ENCODE data around the gene GCGR.

The GCGR gene

GRCh38 chr17:81840826-81841778, 37.2 kb downstream of the GCGR start:
- DNase-seq (ENCODE audit: low read depth): peak; percentile 95
- peak overlapping the region; percentile 24 for H3K4me3 ChIP-seq (ENCODE audit: low read length)
- no peak for TF ChIP-seq CTCF (IDR thresholded peaks at IDR 0.05; ENCODE audit: insufficient read depth, low read depth, low read length, missing control alignments)

DNA sequence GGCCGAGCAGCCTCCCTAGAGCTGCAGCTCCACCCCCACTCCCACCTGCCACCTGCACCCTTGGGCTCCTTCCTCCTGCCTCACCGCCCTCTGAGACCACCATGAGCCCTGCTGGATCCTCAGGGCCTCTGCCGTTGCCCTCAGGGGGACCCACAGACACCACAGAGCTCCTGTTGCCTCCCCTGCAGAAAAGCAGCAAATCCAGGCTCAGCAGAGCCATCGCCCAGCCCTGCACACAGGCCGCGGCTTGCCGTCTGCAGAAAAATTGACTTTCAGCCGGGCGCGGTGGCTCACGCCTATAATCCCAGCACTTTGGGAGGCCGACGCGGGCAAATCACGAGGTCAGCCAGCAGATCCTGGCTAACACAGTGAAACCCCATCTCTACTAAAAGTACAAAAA, 37.9 kb downstream of the GCGR start:
- H3K4me3 ChIP-seq (ENCODE audit: low read length): peak overlapping the region; percentile 21
- peak; percentile 48 for DNase-seq (ENCODE audit: low read depth)
- no peak for TF ChIP-seq CTCF (IDR thresholded peaks at IDR 0.05; ENCODE audit: insufficient read depth, low read depth, low read length, missing control alignments)

DNA sequence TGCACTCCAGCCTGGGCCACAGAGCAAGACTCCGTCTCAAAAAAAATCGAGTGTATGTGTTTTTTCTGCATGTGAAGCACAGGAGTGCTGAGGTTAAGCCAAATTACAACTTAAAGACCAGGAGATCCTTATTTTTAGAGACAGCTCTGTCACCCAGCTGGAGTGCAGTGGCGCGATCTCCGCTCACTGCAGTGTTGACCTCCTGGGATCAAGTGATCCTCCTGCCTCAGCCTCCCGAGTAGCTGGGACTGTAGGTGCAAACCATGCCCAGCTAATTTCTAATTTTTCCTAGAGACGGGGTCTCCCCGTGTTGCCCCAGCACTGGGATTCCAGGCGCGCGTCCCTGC, 38.4 kb downstream of the GCGR start:
- no peak for DNase-seq (ENCODE audit: low read depth)
- H3K4me3 ChIP-seq (ENCODE audit: low read length): no peak overlapping the region
- TF ChIP-seq CTCF (IDR thresholded peaks at IDR 0.05; ENCODE audit: insufficient read depth, low read depth, low read length, missing control alignments): no peak

DNA sequence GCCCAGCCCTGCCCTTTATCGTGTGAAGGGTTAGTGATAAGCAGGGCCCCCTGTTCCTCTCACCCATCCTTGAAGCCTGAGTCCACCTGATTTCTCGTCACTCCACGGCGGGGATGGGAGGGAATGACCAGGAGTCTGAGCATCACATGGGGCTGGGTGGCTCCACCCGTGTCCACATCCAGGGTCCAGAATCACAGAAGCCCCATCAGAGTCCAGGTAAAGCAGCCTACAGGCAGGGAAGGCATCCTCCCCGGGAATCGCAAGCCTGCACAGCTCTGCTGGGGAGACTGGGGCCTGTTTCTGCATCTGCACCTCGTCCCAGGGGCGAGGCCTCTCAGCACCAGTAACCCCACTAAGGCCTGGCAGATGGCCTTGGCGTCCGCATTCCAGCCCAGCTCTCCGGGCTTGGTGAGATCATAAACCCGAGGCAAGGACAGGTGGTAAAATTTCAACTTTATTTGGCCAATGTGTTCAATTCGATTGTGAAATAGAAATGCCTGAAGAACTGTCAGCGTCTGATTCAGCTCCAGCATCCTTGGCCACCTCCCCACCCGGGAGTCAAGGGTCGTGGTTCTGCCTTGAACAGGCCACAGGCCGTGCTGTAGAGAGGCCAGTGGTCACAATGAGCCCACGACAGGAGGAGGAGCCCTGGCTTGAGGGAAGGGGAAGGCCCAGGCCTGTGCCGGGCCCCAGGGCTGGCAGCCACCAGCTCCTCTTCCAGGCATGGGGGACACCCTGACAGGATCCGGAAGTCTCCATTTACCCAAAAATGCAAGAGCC, 39.0 kb downstream of the GCGR start:
- DNase-seq (ENCODE audit: low read depth): peak; percentile 48
- no peak for TF ChIP-seq CTCF (IDR thresholded peaks at IDR 0.05; ENCODE audit: insufficient read depth, low read depth, low read length, missing control alignments)
- H3K4me3 ChIP-seq (ENCODE audit: low read length): no peak overlapping the region

DNA sequence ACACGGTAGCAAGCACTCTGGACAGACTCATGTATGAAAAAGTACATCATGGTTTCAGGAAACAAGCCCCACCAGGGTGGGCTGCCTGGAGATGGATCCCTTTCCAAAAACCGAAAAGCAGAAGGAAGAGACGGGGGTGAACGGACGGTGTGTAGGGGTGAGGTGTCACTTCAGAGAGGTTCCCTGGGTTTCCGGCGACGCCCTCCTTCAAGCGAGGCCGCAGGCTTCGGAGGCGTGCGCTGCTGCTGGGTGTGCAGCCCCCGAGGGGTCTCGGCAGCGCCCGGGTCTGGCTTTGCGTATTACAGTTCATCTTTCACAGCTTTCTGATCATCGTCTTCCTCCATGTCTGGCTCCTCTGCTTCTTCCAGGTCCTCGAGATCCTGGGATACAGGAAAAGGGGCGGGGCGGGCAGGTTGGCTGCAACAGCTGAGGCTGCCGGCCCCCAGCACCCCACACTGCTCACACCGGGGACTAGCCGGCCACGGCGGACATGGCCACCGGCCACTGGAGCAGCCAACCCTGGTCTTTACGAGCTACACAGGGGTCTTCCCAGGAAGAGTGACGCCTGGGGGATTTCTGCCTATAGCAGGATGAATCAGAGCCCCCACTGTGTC, 39.9 kb downstream of the GCGR start:
- H3K4me3 ChIP-seq (ENCODE audit: low read length): no peak overlapping the region
- no peak for DNase-seq (ENCODE audit: low read depth)
- no peak for TF ChIP-seq CTCF (IDR thresholded peaks at IDR 0.05; ENCODE audit: insufficient read depth, low read depth, low read length, missing control alignments)

DNA sequence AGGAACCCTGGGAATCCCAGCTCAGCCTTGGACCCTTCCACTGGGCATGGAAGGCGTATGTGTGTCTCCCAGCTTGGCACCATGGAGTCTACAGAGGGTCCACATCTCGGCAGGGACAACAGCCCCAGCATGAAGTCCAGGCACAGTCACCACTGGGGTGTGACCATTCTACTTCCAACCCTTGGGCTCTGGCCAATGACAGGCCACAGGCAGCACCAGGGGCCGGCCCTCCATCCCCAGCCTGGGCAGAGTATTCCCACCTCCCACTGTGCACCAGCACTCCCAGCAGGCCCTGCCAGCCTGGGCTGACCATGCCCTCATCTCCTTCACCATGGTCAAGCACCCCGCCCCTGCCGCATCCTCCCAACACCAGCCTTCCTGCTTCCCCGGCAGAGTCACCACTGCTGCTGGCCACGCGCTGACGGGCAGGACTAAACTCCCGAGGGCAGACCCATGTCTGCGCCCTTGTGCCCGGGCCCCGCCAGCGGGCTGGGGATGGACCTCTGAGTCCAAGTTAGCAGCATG, 40.4 kb downstream of the GCGR start:
- no peak overlapping the region for H3K4me3 ChIP-seq (ENCODE audit: low read length)
- no peak for DNase-seq (ENCODE audit: low read depth)
- TF ChIP-seq CTCF (IDR thresholded peaks at IDR 0.05; ENCODE audit: insufficient read depth, low read depth, low read length, missing control alignments): no peak

Measured in epithelial cell of esophagus (primary cell).